GM23338 (cell line): Measurements from ENCODE around the gene GLIS2. TPM values are rescaled to one million over a fixed set of nuclear protein-coding genes. Genes with fewer than 3 reads are reported as not detected.
A peak's percentile ranks its signal among the peaks of the same experiment; 100 is the strongest.

ENCODE experiments used
- ATAC-seq: fragments of 200-7000 bp; cut with Tn5 transposase; 3 replicates; pipeline ENCODE4 v1.9.1; 2020
- DNase-seq: peaks from one replicate; pipeline ENCODE4 v3.0.0-alpha.2; 2015; ENCODE audit warnings: low spot score
- H2AFZ ChIP-seq: fragments of 200-600 bp; sonication (generic); 2 replicates; pipeline ENCODE4 v1.8.0; 2016; ENCODE audit warnings: antibody characterized with exemption, mild to moderate bottlenecking, moderate library complexity
- H3F3A ChIP-seq: fragments of 200-600 bp; sonication (generic); replicated peaks from 2 replicates; pipeline ENCODE4 v1.8.0; 2017; ENCODE audit warnings: antibody characterized with exemption, mixed run types, low read depth
- H3K27ac ChIP-seq: fragments of 200-600 bp; sonication (generic); 2 replicates; pipeline ENCODE4 v1.6.1; 2016; ENCODE audit warnings: low read depth
- H3K27me3 ChIP-seq: fragments of 200-600 bp; sonication (generic); 2 replicates; pipeline ENCODE4 v1.8.0; 2016; ENCODE audit warnings: mild to moderate bottlenecking, mixed run types, moderate library complexity; ENCODE audit not compliant: insufficient read depth
- H3K36me3 ChIP-seq: fragments of 200-600 bp; sonication (generic); 2 replicates; pipeline ENCODE4 v1.8.0; 2016; ENCODE audit warnings: mild to moderate bottlenecking; ENCODE audit not compliant: insufficient read depth
- H3K4me1 ChIP-seq: fragments of 200-600 bp; sonication (generic); 2 replicates; pipeline ENCODE4 v1.8.0; 2016; ENCODE audit warnings: mild to moderate bottlenecking, moderate library complexity; ENCODE audit not compliant: insufficient read depth
- H3K4me2 ChIP-seq: fragments of 200-600 bp; sonication (generic); 2 replicates; pipeline ENCODE4 v1.7.1; 2017; ENCODE audit warnings: mixed run types
- H3K4me3 ChIP-seq: fragments of 200-600 bp; sonication (generic); 2 replicates; pipeline ENCODE4 v1.6.1; 2016; ENCODE audit warnings: mixed run types
- H3K79me2 ChIP-seq: fragments of 200-600 bp; sonication (generic); replicated peaks from 2 replicates; pipeline ENCODE4 v1.8.0; 2017; ENCODE audit warnings: mild to moderate bottlenecking; ENCODE audit not compliant: insufficient read depth
- H3K9me2 ChIP-seq: fragments of 200-600 bp; sonication (generic); 2 replicates; pipeline ENCODE4 v1.8.0; 2017; ENCODE audit not compliant: insufficient read depth
- H4K20me1 ChIP-seq: fragments of 200-600 bp; sonication (generic); replicated peaks from 2 replicates; pipeline ENCODE4 v1.8.0; 2017; ENCODE audit warnings: mild to moderate bottlenecking; ENCODE audit not compliant: insufficient read depth
- H3K27ac Mint-ChIP-seq: 2 replicates; pipeline ENCODE4 v1.8.0; 2020; ENCODE audit warnings: inconsistent platforms, mild to moderate bottlenecking, moderate library complexity, mixed read lengths
- H3K27me3 Mint-ChIP-seq: 3 replicates; pipeline ENCODE4 v1.8.0; 2022; ENCODE audit warnings: low read depth, mild to moderate bottlenecking, moderate library complexity, mixed read lengths, inconsistent platforms; ENCODE audit not compliant: insufficient read depth, poor library complexity
- H3K36me3 Mint-ChIP-seq: 3 replicates; pipeline ENCODE4 v1.8.0; 2021; ENCODE audit warnings: low read depth, mild to moderate bottlenecking, inconsistent platforms, moderate library complexity, mixed read lengths
- H3K4me1 Mint-ChIP-seq: 3 replicates; pipeline ENCODE4 v1.8.0; 2020; ENCODE audit warnings: mild to moderate bottlenecking, inconsistent platforms, mixed read lengths
- H3K4me3 Mint-ChIP-seq: 3 replicates; pipeline ENCODE4 v1.8.0; 2021; ENCODE audit warnings: moderate library complexity, mild to moderate bottlenecking, inconsistent platforms, mixed read lengths
- H3K9me3 Mint-ChIP-seq: 3 replicates; pipeline ENCODE4 v1.8.0; 2020; ENCODE audit warnings: moderate library complexity, mild to moderate bottlenecking, inconsistent platforms, mixed read lengths
- CREB1 ChIP-seq: fragments of 250-450 bp; sonication (Bioruptor Pico); IDR thresholded peaks from 2 replicates; pipeline ENCODE4 v1.5.0; 2020; ENCODE audit warnings: low read depth, mild to moderate bottlenecking, moderate library complexity
- CTCF ChIP-seq, 2 experiments: fragments of 200-600 bp in 1 of 2; sonication (generic) in 1 of 2; conservative IDR thresholded peaks; 2 replicates each; pipeline versions ENCODE4 v1.5.1 to v1.6.1; 2016 to 2017; ENCODE audit warnings: antibody characterized with exemption in 2 of 2, low read depth in 2 of 2, mild to moderate bottlenecking in 2 of 2, moderate library complexity in 1 of 2
- ETS1 ChIP-seq: IDR thresholded peaks from 2 replicates; pipeline ENCODE4 v1.6.1; 2016; ENCODE audit warnings: antibody characterized with exemption
- EZH2phosphoT487 ChIP-seq: fragments of 200-600 bp; sonication (generic); IDR thresholded peaks from one replicate; pipeline ENCODE4 v1.8.1; 2018; ENCODE audit warnings: antibody characterized with exemption; ENCODE audit not compliant: unreplicated experiment
- JUNB ChIP-seq: IDR thresholded peaks from one replicate; pipeline ENCODE4 v1.6.1; 2016; ENCODE audit warnings: antibody characterized with exemption; ENCODE audit not compliant: unreplicated experiment
- NANOG ChIP-seq: IDR thresholded peaks from 2 replicates; pipeline ENCODE4 v1.6.1; 2016; ENCODE audit warnings: antibody characterized with exemption, borderline replicate concordance
- POLR2AphosphoS5 ChIP-seq: IDR thresholded peaks from 2 replicates; pipeline ENCODE4 v1.6.1; 2016; ENCODE audit warnings: antibody characterized with exemption, low read depth
- STAT1 ChIP-seq: IDR thresholded peaks from one replicate; pipeline ENCODE4 v1.6.1; 2016; ENCODE audit warnings: antibody characterized with exemption; ENCODE audit not compliant: unreplicated experiment
- polyA plus RNA-seq: library from polyadenylated mRNA; unstranded; fragments of >200 nt; fragmentation: Nextera tagmentation; extraction: Ambion mirVana; gene quantifications from 2 replicates; pipeline ENCODE4 v1.2.1, GENCODE V29; 2016
- total RNA-seq: library from RNA; depleted of rRNA; stranded (reverse); fragments of >200 nt; shearing (Covaris generic); gene quantifications from 2 replicates; pipeline ENCODE4 v1.2.3, GENCODE V29; 2014

Gene GLIS2
- total and polyA plus RNA-seq, 2 experiments from 2014 or later: 8.2 to 10.2 TPM

- Histone ChIP-seq H4K20me1 (peaks cover 12% of the 10 kb centered on the region), H3K79me2 (peaks cover 62% of the 10 kb centered on the region), H3K36me3 (no peaks in the 10 kb centered on the region), H3K27ac (peak overlapping the region; percentile 100), H2AFZ (no peak overlapping the region), H3K4me3 (peak overlapping the region; percentile 97), H3F3A (peaks cover 23% of the 10 kb centered on the region), H3K9me2 (no peaks in the 10 kb centered on the region), H3K4me1 (peaks cover 10% of the 10 kb centered on the region), H3K27me3 (no peaks in the 10 kb centered on the region), H3K4me2 (peak overlapping the region; percentile 90)
- DNase-seq: peak; percentile 96
- ATAC-seq: peak; percentile 70
- peaks cover 4% of the 10 kb centered on the region; the same call in 2 of the 3 replicates for H3K9me3 Mint-ChIP-seq
- H3K4me3 Mint-ChIP-seq: peak overlapping the region; percentile 94
- peaks cover 30% of the 10 kb centered on the region for H3K36me3 Mint-ChIP-seq
- TF ChIP-seq POLR2AphosphoS5: peak; percentile 60
- TF ChIP-seq ETS1: peak; percentile 84
- TF ChIP-seq CREB1: peak; percentile 47; the same call in 1 of the 2 replicates
- TF ChIP-seq CTCF (conservative IDR thresholded peaks at IDR 0.05; ENCODE audit: low read depth in 2 of 2): peak in 1 of 2 experiments; percentile 20; a peak in 2 of 4 replicates
- TF ChIP-seq EZH2phosphoT487: no peak
- no peak for TF ChIP-seq NANOG
- peaks cover 14% of the 10 kb centered on the region for H3K4me1 Mint-ChIP-seq
- peak overlapping the region; percentile 96 for H3K27ac Mint-ChIP-seq
- peaks cover 19% of the 10 kb centered on the region for H3K27me3 Mint-ChIP-seq
These were observed 44.4 kb upstream of the GLIS2 start for GRCh38 chr16:4271176-4272113.

- H3K9me3 Mint-ChIP-seq: peaks cover 4% of the 10 kb centered on the region; the same call in 2 of the 3 replicates
These were observed 43.5 kb upstream of the GLIS2 start for GRCh38 chr16:4272114-4272956.

More at GRCh38 chr16:4272114-4272956, 43.5 kb upstream of the GLIS2 start:
- Histone ChIP-seq H3K36me3 (no peaks in the 10 kb centered on the region), H3F3A (peaks cover 20% of the 10 kb centered on the region), H3K27me3 (no peaks in the 10 kb centered on the region), H3K79me2 (peaks cover 53% of the 10 kb centered on the region), H3K4me1 (peaks cover 10% of the 10 kb centered on the region), H3K4me2 (peak overlapping the region; percentile 90), H3K4me3 (peak overlapping the region; percentile 97), H3K27ac (peak overlapping the region; percentile 99), H2AFZ (no peak overlapping the region), H3K9me2 (no peaks in the 10 kb centered on the region), H4K20me1 (peaks cover 5% of the 10 kb centered on the region)
- H3K4me3 Mint-ChIP-seq: peak overlapping the region; percentile 94
- peaks cover 28% of the 10 kb centered on the region for H3K36me3 Mint-ChIP-seq
- H3K27me3 Mint-ChIP-seq: peaks cover 22% of the 10 kb centered on the region
- peaks cover 14% of the 10 kb centered on the region for H3K4me1 Mint-ChIP-seq
- DNase-seq: peak; percentile 56
- peak overlapping the region; percentile 98 for H3K27ac Mint-ChIP-seq
- ATAC-seq: peak; percentile 0; the same call in 2 of the 3 replicates
- TF ChIP-seq JUNB: no peak
- TF ChIP-seq STAT1: no peak
